AG10803 (cell line): Measurements from ENCODE around the gene OR2AK2.

ENCODE experiments used
- DNase-seq: peaks from one replicate; pipeline ENCODE4 v3.0.0; 2010; ENCODE audit warnings: low read depth
- H3K4me3 ChIP-seq: 2 replicates; pipeline ENCODE4 v1.5.1; 2011; ENCODE audit warnings: mild to moderate bottlenecking, low read length, control low read depth
- CTCF ChIP-seq: conservative IDR thresholded peaks from 2 replicates; pipeline ENCODE4 v1.5.1; 2011; ENCODE audit warnings: mild to moderate bottlenecking, low read length, control low read depth, inconsistent platforms

The OR2AK2 gene

GRCh38 chr1:247998811-247999210 is 33.8 kb downstream of the OR2AK2 start:
- TF ChIP-seq CTCF: no peak
- no peak overlapping the region for H3K4me3 ChIP-seq
- no peak for DNase-seq

GRCh38 chr1:248000169-248000568 is 35.1 kb downstream of the OR2AK2 start:
- TF ChIP-seq CTCF: no peak
- no peak overlapping the region for H3K4me3 ChIP-seq
- DNase-seq: no peak

GRCh38 chr1:248007778-248008177 is 42.7 kb downstream of the OR2AK2 start:
- TF ChIP-seq CTCF: no peak
- no peak for DNase-seq
- no peak overlapping the region for H3K4me3 ChIP-seq

- no peak for DNase-seq
- no peak overlapping the region for H3K4me3 ChIP-seq
- TF ChIP-seq CTCF: no peak
Measured at GRCh38 chr1:248009681-248010080, 44.6 kb downstream of the OR2AK2 start.

- DNase-seq: no peak
- H3K4me3 ChIP-seq: no peak within 1 kb of the TSS
- TF ChIP-seq CTCF: no peak
Measured at GRCh38 chr1:248013229-248013710, 48.2 kb downstream of the OR2AK2 start, which contains the start of gene OR2L5. Gene OR2L5, plus strand, starts transcription at chr1:248013660. Its CDS starts 8,288 bp downstream, at chr1:248021948.

- no peak for TF ChIP-seq CTCF
Measured at GRCh38 chr1:248015803-248016202, 50.8 kb downstream of the OR2AK2 start.

More at GRCh38 chr1:248015803-248016202, 50.8 kb downstream of the OR2AK2 start:
- DNase-seq: no peak
- H3K4me3 ChIP-seq: no peak overlapping the region
